ENCODE results near the gene CNP.
A peak's percentile ranks its signal among the peaks of the same experiment; 100 is the strongest.
"Not testable (repeated sequence)": the region's sequence is repeated elsewhere in the genome, so short reads cannot be mapped to it uniquely, and the experiment has no call there.

CNP gene

DNA sequence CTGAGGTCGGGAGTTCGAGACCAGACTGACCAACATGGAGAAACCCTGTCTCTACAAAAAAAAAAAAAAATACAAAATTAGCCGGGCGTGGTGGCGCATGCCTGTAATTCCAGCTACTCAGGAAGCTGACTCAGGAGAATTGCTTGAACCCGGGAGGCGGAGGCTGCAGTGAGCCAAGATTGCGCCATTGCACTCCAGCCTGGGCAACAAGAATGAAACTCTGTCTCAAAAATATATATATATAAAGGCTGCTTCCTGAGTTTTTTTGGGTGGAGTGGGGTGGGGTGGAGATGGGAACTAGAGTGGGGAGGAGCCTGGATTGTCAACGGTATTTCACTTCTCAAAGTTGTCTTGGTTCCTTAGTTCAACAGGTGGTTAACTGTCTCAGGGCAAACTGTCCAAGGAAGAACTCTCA is 43.7 kb downstream of the CNP start:
- not testable (repeated sequence) for DNase-seq

DNA sequence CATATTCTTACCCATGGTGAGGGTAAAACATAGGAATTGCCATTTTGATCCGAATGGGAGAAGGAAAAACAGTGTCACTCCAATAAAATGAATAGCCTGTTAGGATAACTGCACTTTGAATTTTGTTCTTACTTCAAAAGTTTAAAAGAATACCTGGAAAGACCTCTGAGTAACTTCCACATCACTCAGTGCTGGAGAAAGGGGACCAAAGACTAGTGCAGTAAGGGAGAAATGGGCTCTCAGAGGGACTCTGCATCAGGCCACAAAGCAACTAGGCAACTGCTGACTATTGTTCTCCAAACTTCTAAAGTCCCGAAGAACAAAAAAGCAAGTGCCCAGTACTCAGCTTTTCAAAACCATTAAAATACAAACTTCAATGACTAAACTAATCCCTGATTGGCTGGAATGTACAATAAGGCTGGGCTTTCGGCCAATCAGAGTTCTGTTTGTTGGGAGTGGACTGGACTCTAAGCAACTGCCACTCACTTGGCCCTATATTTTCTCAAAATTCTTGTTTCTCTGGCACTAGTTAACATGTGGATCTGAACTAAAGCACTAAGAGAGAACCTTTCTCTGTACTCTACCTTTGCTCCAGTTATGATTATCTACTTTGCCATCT is 44.4 kb downstream of the CNP start:
- no peak for DNase-seq

DNA sequence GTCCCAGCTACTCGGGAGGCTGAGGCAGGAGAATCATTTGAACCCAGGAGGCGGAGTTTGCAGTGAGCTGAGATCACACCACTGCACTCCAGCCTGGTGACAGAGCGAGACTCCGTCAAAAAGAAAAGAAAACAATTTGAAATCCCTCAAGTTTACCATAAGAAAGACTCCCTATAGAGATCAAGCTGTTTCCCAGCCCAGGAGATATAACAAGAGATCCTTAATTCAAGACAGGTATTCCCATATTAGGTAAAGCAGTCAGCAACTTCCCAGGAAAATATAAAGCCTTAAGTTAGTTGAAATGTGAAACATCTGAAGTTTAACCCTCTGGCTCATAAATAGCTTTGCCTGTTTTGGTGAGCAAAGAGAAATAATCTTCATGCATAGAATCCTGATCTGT is 45.8 kb downstream of the CNP start:
- not testable (repeated sequence) for DNase-seq

DNA sequence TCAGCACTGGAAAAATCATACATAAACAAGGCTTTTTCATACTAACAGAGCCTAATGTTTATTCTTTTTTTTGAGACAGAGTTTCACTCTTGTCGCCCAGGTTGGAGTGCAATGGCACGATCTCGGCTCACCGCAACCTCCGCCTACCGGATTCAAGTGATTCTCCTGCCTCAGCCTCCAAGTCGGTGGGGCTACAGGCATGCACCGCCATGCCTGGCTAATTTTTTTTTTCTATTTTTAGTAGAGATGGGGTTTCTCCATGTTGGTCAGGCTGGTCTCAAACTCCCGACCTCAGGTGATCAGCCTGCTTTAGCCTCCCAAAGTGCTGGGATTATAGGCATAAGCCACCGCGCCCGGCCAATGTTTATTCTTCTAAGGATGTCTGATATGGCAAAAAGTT is 47.1 kb downstream of the CNP start:
- not testable (repeated sequence) for DNase-seq

DNA sequence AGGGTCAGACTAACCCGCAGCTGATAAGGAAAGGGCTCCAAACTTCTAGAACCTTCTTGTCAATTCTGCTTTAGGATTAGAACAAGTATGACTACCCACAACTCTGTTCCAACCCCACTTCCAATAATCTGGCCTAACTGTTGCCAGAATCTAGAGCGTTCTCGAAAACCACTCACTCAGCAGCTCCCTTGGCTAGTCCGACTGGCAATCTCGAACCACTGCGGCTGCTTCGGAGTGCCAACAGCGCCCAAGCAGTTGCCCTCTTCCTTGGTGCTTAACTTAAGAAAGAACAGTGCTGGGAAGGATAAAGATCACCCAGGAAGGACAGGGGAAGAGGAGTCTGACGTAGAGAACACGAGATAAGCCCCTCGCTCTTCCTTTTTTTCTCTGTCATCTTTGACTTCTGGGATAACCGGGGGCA is 49.8 kb downstream of the CNP start:
- DNase-seq = no peak

DNA sequence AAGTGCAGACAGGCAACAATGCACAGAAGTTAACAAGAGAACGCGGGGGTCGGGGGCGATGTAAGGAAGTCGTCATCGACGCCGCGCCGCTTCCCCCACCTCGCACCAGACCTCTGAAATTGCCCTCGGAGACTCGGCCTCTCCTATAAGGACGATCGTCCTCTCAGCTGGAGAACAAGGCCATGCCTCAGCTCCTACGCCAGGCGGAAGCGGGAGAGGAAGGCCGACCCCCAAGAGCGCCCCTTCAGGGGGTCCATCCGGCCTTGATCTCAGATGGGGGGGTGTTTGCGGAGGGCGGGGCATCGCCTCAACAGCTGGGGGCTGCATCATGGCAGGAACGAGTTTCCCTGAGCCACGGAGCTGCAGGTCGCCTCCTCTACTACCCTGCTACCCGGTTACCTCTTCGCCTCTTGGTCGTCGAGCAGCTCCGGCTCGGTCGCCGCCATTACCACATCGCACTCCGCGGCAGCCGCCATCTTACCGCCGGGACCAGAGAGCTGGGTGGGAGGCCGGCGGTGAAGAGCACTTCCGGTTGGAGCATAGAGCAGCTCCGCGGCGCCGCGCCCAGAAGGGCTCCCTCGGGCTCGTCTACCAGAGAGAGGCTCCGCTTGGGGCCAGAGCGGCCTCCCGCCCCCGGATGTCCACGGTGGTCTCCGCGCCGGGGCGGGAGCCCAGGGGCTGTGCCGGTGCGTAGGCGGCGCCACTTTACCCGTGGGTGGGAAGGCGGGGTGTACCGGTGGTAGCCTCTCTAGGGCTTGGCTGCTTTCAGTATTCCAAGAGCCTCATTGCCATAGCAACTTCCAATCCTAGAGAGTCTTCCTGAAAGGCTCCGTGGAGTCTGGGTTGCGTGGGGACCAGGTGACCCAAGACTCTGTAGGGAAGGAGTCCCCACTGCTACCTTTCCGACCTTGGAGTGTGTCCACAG is 50.6 kb downstream of the CNP start, which contains the start of gene DNAJC7:
DNAJC7 (minus strand) TSS at position 499 of the 925 bp plus-strand sequence; CDS start at position 476, 23 bp downstream.
- DNase-seq = peak; percentile 94

DNA sequence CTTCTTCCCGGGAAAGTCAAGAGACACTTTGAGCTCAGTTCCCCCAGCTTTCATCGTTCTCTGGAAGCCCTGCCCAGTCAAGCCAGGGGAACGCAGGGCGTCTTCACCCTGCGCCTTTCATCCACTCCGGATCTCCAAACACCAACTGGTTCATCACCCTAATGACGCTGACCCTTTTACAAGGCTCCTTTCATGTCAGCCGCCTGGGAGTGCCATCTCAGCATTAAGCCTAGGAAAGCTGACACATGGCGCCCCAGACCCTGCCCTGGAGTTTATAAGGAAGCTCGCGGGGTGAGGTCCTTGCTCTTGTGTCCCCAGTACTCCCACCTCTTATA is 51.2 kb downstream of the CNP start:
- DNase-seq = no peak

DNA sequence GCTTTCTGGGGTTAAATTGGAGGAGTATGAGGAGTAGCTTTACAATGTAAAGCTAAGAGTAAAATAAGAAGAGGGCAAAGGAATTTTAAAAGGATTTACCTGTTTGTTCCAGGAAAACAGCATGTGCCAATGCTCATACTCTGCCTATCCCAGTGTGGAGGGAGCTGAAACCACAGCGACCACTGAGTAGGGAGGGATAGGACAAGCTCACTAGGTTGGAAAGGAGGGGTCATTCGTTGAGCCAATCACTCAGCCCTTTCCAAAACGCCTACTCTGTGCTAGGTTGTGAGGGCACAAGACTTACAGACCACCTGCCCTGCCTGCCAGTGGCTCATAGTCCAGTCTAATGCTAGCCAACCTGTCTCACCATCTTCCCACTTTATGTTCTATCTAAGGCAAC is 51.7 kb downstream of the CNP start:
- DNase-seq = no peak

DNA sequence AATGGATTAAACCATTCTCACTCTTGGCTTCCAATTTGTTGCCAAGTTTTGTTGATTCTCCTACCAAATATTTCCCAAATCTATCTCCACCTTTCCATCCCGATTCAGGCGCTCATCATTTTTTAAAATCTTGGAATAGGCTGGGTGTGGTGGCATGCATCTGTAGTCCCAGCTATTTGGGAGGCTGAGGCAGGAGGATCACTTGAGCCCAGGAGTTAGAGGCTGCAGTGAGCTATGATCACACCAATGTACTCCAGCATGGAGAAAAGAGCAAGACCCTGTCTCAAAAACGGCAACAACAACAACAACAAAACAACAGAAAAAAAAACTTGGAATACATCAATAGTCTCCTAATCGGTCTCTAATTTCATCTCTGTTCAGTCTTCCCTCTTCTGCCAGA is 52.4 kb downstream of the CNP start:
- no peak for DNase-seq

DNA sequence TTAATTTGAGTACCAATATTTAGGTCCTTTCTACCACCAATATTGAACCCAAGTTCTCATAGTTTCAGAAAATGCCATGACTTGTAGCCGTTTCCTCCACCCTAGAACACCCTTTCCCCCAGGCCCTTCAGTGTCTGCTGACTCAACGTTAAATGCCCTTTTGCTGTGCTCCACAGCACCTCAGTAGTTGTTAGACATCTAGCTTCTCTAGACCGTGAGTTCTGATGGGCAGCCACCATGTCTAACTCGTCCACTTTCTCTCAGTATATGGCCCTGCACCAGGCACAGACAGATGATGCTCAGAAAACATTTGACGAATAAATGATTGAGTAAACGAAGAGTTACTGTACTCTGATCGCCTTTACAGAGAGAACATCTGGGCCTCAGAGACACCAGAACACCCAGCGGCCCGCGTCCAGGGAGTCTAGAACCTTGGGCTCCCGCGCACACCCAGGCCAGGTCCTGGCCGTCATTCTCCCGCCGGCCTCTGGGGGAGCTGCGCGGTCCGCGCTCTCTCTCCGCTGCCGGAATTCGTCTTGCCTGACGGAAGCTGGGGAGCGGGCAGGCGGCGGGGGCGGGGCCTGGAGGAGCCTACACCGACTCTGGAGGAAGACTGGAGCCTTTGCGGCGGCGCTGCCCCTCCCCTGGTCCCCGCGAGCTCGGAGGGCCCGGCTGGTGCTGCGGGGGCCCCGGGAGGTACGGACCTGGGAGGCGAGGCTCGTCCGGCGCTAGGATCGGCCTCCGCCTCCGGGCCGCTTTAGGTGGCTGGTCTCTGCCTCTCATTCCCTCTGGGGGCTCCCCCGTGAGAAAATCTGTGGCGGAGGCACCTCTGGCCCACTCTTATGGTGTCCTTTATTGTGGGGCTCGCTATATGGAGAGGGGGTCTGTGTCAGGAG is 53.2 kb downstream of the CNP start, which contains the start of gene NKIRAS2:
NKIRAS2 (plus strand) TSS at position 582 of the 896 bp plus-strand sequence. CDS start 1,488 bp downstream, outside the sequence.
- DNase-seq = peak; percentile 93

DNA sequence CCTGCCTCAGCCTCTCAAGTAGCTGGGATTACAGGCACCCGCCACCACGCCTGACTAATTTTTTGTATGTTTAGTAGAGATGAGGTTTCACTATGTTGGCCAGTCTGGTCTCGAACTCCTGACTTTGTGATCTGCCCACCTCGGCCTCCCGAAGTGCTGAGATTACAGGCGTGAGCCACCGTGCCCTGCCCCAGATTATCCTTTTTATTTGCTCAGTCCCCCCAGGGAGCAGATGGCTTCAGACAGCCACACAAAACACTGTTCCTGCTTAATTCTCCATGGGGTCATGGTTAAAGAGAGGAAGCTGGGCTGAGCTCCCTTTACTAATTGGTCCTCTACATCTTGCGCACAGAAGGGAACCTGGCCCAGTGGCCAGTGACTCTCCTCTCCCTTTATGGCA is 54.2 kb downstream of the CNP start:
- DNase-seq = not testable (repeated sequence)

DNA sequence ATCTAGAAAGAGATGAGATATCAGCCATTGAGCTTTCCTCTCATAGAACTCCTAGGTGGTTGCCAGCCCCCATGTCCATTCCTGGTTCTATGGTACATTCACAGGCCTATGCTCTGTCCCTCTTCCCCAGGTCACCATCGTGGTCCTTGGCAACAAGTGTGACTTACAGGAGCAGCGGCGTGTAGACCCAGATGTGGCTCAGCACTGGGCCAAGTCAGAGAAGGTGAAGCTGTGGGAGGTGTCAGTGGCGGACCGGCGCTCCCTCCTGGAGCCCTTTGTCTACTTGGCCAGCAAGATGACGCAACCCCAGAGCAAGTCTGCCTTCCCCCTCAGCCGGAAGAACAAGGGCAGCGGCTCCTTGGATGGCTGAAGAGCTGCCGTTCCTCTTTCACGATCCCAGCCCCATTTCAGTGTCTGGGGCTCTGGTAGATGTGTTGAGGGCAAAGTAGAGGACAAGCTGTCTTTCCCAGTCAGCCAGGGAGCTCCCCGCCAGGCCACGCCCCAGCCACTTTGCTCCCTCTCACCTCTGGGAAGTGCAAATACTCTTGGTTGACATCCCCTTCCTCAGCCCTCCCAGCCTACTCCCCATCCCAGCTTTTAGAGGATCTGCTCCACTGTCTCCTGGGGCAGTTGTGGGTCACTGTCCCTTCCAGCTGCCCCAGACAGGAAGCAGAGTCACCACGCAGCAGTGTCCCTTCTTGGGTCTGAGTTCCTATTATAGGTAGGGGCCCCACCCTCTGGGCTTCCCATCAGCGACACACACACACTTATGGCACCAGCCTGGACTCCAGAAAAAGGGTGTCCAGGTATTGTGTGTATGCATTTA is 57.1 kb downstream of the CNP start:
- DNase-seq = no peak

DNA sequence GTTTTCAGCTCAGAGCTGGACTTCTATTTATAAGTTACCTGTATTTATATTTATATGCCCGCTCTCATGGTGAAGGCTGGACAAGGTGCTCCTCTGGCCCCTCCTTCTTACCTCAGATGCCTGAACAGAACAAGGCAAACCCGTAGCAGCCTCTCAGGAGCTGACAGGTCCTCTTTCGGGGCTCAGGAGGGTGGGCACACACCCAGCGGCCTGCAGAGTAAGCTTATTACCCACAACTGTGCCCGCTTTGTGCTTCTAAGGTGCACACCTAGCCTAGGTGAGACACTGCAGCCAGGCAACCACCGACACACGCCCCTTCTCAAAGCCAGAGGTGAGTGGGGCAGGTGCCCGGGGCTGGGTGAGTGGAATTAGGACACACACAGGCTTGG is 58.6 kb downstream of the CNP start:
- no peak for DNase-seq

DNA sequence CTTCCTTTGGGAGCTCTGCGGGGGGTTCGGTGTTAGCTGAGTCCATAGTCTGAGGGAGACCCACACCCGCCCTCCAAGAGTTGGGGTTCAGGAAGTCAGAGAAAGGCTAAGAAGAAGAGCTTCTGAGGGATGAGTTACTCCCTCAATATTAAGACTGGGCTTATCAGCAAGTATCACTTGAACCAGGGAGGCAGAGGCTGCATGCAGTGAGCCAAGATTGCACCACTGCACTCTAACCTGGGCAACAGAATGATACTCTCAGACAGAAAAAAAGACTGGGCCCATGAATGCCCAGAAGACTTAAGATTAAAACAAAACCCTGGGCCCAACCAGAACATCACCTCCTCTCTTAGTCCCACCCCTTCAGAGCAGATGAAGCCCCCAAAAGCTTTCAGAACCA is 59.3 kb downstream of the CNP start:
- no peak for DNase-seq

DNA sequence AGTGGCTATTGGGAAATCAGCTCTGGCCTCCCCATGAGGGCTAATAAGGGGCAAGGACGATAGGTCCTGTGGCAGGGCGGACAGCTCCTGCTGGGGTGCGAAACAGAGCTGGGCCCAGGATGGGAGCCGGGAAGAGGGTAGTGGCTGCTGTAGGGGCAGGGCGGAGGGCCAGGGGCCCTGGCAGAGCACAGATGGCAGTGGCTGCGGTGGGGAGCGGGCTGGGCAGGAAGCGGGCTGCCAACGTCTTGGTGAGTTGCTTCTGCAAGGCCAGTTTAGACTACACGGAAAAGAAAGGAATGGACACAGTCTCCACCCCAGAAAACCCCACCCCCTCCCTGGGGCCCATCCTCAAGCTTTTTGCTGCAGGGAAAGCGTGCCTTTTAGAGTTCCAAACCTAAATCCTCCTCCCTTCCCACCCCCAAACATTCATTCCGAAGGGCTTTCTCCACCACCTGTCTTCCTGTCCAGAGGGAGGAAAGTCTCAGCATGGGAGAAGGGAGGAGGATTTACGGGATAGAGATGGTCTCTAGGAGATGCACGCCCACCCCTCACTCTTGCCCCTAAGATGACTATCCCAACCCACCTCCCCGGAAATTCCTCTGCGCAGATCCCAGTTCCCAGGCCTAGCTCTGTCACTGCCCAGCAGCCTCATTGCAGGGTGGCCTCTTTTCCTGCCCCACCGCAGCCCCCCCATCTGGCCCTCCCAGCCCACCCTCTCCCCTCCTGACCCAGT is 60.4 kb downstream of the CNP start:
- no peak for DNase-seq

Data from left hindlimb (tissue), 1 donor.